HEK293 (cell line): ENCODE data around the gene MASP1.

ENCODE experiments used
- CTCF ChIA-PET: fragments of 350-600 bp; formaldehyde crosslinking; extraction: SDS; loops from one replicate; lab custom pipeline; 2021; ENCODE audit warnings: antibody characterized with exemption; lab: Yijun Ruan, JAX
- POLR2A ChIA-PET: fragments of 300-600 bp; formaldehyde crosslinking; extraction: SDS; loops from one replicate; lab custom pipeline; 2020; ENCODE audit warnings: antibody characterized with exemption, inconsistent platforms; lab: Yijun Ruan, JAX
- H3K27ac ChIP-seq: fragments of 200-500 bp; sonication (Bioruptor generic); 2 replicates; pipeline ENCODE4 v1.5.1; 2014; ENCODE audit warnings: low read depth, low read length, control low read depth, inconsistent platforms; ENCODE audit errors: extremely low read depth
- H3K36me3 ChIP-seq, 2 experiments: fragments of 200-500 bp in 1 of 2; sonication (Bioruptor generic) in 1 of 2; 1 replicate in 1 of 2; 2 replicates in 1 of 2; pipeline ENCODE4 v1.5.1; 2014 to 2017; ENCODE audit warnings: inconsistent platforms in 2 of 2, low read length in 2 of 2; ENCODE audit not compliant: control insufficient read depth in 2 of 2, insufficient read depth in 1 of 2
- H3K4me1 ChIP-seq: fragments of 200-500 bp; sonication (Bioruptor generic); 2 replicates; pipeline ENCODE4 v1.5.1; 2014; ENCODE audit warnings: mild to moderate bottlenecking, low read length, inconsistent platforms; ENCODE audit not compliant: control insufficient read depth, insufficient read depth
- H3K4me3 ChIP-seq: 2 replicates; pipeline ENCODE4 v1.5.1; 2011; ENCODE audit warnings: low read depth, mild to moderate bottlenecking, control low read depth, low read length, moderate library complexity
- H3K9me3 ChIP-seq: fragments of 200-500 bp; sonication (Bioruptor generic); 2 replicates; pipeline ENCODE4 v1.5.1; 2014; ENCODE audit warnings: low read depth, low read length, inconsistent platforms; ENCODE audit not compliant: control insufficient read depth, insufficient read depth
- MZF1 ChIP-seq: fragments of 450-650 bp; formaldehyde crosslinking; IDR thresholded peaks from 2 replicates; pipeline ENCODE4 v1.5.1; 2017; ENCODE audit warnings: missing biosample characterization, missing genetic modification characterization, borderline replicate concordance
- RBAK ChIP-seq: fragments of 450-650 bp; formaldehyde crosslinking; IDR thresholded peaks from 2 replicates; pipeline ENCODE4 v1.5.1; 2016; ENCODE audit warnings: missing biosample characterization, missing genetic modification characterization
- SCRT2 ChIP-seq: fragments of 450-650 bp; formaldehyde crosslinking; IDR thresholded peaks from 2 replicates; pipeline ENCODE4 v1.5.1; 2016; ENCODE audit warnings: missing biosample characterization, missing genetic modification characterization
- ZBTB20 ChIP-seq: fragments of 450-650 bp; formaldehyde crosslinking; IDR thresholded peaks from 2 replicates; pipeline ENCODE4 v1.5.1; 2016; ENCODE audit warnings: missing biosample characterization, missing genetic modification characterization
- ZNF10 ChIP-seq: fragments of 450-650 bp; formaldehyde crosslinking; IDR thresholded peaks from 2 replicates; pipeline ENCODE4 v1.5.1; 2017; ENCODE audit warnings: missing biosample characterization, missing genetic modification characterization
- ZNF112 ChIP-seq: fragments of 450-650 bp; formaldehyde crosslinking; IDR thresholded peaks from 2 replicates; pipeline ENCODE4 v1.5.0; 2017; ENCODE audit warnings: missing biosample characterization, missing genetic modification characterization
- ZNF114 ChIP-seq: fragments of 450-650 bp; formaldehyde crosslinking; IDR thresholded peaks from 2 replicates; pipeline ENCODE4 v1.5.0; 2017; ENCODE audit warnings: missing biosample characterization, missing genetic modification characterization
- ZNF121 ChIP-seq: fragments of 450-650 bp; formaldehyde crosslinking; IDR thresholded peaks from 2 replicates; pipeline ENCODE4 v1.5.1; 2016; ENCODE audit warnings: missing biosample characterization, missing genetic modification characterization
- ZNF155 ChIP-seq: fragments of 450-650 bp; formaldehyde crosslinking; IDR thresholded peaks from 2 replicates; pipeline ENCODE4 v1.5.1; 2016; ENCODE audit warnings: missing biosample characterization, missing genetic modification characterization
- ZNF184 ChIP-seq: fragments of 450-650 bp; IDR thresholded peaks from 2 replicates; pipeline ENCODE4 v1.5.1; 2018; ENCODE audit warnings: missing biosample characterization, mild to moderate bottlenecking, missing genetic modification characterization
- ZNF19 ChIP-seq: fragments of 450-650 bp; formaldehyde crosslinking; IDR thresholded peaks from 2 replicates; pipeline ENCODE4; 2016; ENCODE audit warnings: missing biosample characterization, missing genetic modification characterization, low read depth
- ZNF2 ChIP-seq: fragments of 450-650 bp; formaldehyde crosslinking; IDR thresholded peaks from 2 replicates; pipeline ENCODE4 v1.5.1; 2016; ENCODE audit warnings: missing biosample characterization, missing genetic modification characterization
- ZNF561 ChIP-seq: fragments of 450-650 bp; IDR thresholded peaks from 2 replicates; pipeline ENCODE4 v1.5.1; 2018; ENCODE audit warnings: missing biosample characterization, missing genetic modification characterization, borderline replicate concordance
- ZNF623 ChIP-seq: fragments of 450-650 bp; formaldehyde crosslinking; IDR thresholded peaks from 2 replicates; pipeline ENCODE4 v1.5.1; 2016; ENCODE audit warnings: missing biosample characterization, missing genetic modification characterization
- ZNF677 ChIP-seq: fragments of 450-650 bp; IDR thresholded peaks from 2 replicates; pipeline ENCODE4 v1.5.0; 2018; ENCODE audit warnings: missing biosample characterization, mild to moderate bottlenecking, missing genetic modification characterization, moderate library complexity
- ZNF707 ChIP-seq: fragments of 450-650 bp; formaldehyde crosslinking; IDR thresholded peaks from 2 replicates; pipeline ENCODE4 v1.5.1; 2016; ENCODE audit warnings: missing biosample characterization, missing genetic modification characterization
- ZNF747 ChIP-seq: fragments of 450-650 bp; formaldehyde crosslinking; IDR thresholded peaks from 2 replicates; pipeline ENCODE4 v1.5.1; 2016; ENCODE audit warnings: missing biosample characterization, missing genetic modification characterization
- ZNF768 ChIP-seq: fragments of 450-650 bp; formaldehyde crosslinking; IDR thresholded peaks from 2 replicates; pipeline ENCODE4 v1.5.1; 2018; ENCODE audit warnings: missing biosample characterization, mild to moderate bottlenecking, missing genetic modification characterization
- ZSCAN16 ChIP-seq: fragments of 450-650 bp; formaldehyde crosslinking; IDR thresholded peaks from 2 replicates; pipeline ENCODE4 v1.5.1; 2016; ENCODE audit warnings: missing biosample characterization, missing genetic modification characterization
- ZSCAN30 ChIP-seq: fragments of 450-650 bp; IDR thresholded peaks from 2 replicates; pipeline ENCODE4 v1.5.1; 2018; ENCODE audit warnings: missing biosample characterization, mild to moderate bottlenecking, missing genetic modification characterization, moderate library complexity
- TF ChIP-seq, protein P1 (sequence below): fragments of 450-650 bp; formaldehyde crosslinking; IDR thresholded peaks from 2 replicates; pipeline ENCODE4 v1.5.1; 2016; ENCODE audit warnings: missing biosample characterization, missing genetic modification characterization, low read depth
- TF ChIP-seq, protein P2 (sequence below): fragments of 450-650 bp; formaldehyde crosslinking; IDR thresholded peaks from 2 replicates; pipeline ENCODE4 v1.5.1; 2016; ENCODE audit warnings: missing biosample characterization, missing genetic modification characterization
- TF ChIP-seq, protein P3 (sequence below): fragments of 450-650 bp; formaldehyde crosslinking; IDR thresholded peaks from 2 replicates; pipeline ENCODE4 v1.5.1; 2017; ENCODE audit warnings: missing biosample characterization, missing genetic modification characterization
- TF ChIP-seq, protein P4 (sequence below): fragments of 450-650 bp; formaldehyde crosslinking; IDR thresholded peaks from 2 replicates; pipeline ENCODE4 v1.5.1; 2016; ENCODE audit warnings: missing biosample characterization, missing genetic modification characterization

The MASP1 gene

DNA sequence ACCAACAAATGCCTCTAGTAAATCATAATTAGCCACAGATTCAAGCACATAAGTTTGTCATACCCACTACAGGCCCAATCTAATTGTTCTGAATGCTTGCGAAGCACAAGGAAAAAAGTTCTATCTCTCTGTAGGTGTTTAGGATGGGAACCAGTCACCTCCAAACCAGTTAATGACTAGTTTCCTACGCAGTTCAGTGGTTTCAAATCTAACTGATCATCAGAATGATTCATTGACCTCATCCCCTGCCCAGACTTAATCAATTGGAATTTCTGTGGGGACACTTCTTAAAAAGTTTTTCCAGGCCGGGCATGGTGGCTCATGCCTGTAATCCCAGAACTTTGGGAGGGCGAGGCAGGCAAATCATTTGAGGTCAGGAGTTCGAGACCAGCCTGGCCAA is 24.3 kb upstream of the MASP1 start (continued):
- TF ChIP-seq, protein P1, sequence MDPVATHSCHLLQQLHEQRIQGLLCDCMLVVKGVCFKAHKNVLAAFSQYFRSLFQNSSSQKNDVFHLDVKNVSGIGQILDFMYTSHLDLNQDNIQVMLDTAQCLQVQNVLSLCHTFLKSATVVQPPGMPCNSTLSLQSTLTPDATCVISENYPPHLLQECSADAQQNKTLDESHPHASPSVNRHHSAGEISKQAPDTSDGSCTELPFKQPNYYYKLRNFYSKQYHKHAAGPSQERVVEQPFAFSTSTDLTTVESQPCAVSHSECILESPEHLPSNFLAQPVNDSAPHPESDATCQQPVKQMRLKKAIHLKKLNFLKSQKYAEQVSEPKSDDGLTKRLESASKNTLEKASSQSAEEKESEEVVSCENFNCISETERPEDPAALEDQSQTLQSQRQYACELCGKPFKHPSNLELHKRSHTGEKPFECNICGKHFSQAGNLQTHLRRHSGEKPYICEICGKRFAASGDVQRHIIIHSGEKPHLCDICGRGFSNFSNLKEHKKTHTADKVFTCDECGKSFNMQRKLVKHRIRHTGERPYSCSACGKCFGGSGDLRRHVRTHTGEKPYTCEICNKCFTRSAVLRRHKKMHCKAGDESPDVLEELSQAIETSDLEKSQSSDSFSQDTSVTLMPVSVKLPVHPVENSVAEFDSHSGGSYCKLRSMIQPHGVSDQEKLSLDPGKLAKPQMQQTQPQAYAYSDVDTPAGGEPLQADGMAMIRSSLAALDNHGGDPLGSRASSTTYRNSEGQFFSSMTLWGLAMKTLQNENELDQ (tag by site-specific recombination), result no peak
- TF ChIP-seq ZNF184 (tag by site-specific recombination) (no peak), ZNF747 (tag by site-specific recombination) (no peak), ZNF623 (no peak)

DNA sequence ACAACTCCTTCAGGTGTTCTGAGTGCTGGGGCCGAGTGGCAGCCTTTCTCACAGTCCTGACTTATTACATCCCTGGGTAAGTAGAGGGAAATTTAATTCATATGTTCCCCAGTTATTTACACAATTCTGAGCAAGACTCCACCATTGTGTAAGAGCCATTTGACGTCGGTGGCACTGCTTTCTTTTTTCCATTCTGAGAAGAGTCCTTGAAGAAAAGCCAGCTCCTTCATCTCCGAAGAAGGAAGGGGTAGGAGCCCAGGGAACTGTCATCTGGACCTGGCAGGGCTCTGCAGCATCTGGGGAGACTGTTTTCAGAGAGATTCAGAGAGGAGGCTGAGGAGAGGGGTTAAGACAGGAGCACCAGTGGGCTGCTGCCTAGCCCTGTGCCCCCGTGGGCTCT is 22.6 kb upstream of the MASP1 start:
- CTCF ChIA-PET, result interaction anchor here (1.0 to 1.1 kb wide), 2 partner anchors 94 to 365 kb away, joined by 3 to 4 read pairs; no protein-coding TSS in a partner anchor
- H3K36me3 ChIP-seq, result no peaks in the 10 kb centered on the region
- TF ChIP-seq ZNF10, result no peak
- no peak for TF ChIP-seq ZNF561 (tag by site-specific recombination)
- no peak for TF ChIP-seq ZNF707 (tag by site-specific recombination)
- no peak for TF ChIP-seq RBAK (tag by site-specific recombination)
- no peak for TF ChIP-seq ZNF2
- TF ChIP-seq ZBTB20 (tag by site-specific recombination), result no peak
- no peak for TF ChIP-seq ZNF114 (tag by site-specific recombination)
- TF ChIP-seq ZNF155, result no peak
- TF ChIP-seq SCRT2 (tag by site-specific recombination), result no peak
- no peak for TF ChIP-seq ZSCAN30 (tag by site-specific recombination)
- TF ChIP-seq ZNF112 (tag by site-specific recombination), result no peak
- TF ChIP-seq, protein P2, sequence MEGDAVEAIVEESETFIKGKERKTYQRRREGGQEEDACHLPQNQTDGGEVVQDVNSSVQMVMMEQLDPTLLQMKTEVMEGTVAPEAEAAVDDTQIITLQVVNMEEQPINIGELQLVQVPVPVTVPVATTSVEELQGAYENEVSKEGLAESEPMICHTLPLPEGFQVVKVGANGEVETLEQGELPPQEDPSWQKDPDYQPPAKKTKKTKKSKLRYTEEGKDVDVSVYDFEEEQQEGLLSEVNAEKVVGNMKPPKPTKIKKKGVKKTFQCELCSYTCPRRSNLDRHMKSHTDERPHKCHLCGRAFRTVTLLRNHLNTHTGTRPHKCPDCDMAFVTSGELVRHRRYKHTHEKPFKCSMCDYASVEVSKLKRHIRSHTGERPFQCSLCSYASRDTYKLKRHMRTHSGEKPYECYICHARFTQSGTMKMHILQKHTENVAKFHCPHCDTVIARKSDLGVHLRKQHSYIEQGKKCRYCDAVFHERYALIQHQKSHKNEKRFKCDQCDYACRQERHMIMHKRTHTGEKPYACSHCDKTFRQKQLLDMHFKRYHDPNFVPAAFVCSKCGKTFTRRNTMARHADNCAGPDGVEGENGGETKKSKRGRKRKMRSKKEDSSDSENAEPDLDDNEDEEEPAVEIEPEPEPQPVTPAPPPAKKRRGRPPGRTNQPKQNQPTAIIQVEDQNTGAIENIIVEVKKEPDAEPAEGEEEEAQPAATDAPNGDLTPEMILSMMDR, result no peak
- TF ChIP-seq MZF1 (tag by site-specific recombination), result no peak
- TF ChIP-seq ZNF677 (tag by site-specific recombination), result no peak
- TF ChIP-seq ZNF121, result no peak
- TF ChIP-seq, protein P3, sequence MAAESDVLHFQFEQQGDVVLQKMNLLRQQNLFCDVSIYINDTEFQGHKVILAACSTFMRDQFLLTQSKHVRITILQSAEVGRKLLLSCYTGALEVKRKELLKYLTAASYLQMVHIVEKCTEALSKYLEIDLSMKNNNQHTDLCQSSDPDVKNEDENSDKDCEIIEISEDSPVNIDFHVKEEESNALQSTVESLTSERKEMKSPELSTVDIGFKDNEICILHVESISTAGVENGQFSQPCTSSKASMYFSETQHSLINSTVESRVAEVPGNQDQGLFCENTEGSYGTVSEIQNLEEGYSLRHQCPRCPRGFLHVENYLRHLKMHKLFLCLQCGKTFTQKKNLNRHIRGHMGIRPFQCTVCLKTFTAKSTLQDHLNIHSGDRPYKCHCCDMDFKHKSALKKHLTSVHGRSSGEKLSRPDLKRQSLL (tag by site-specific recombination), result no peak
- no peak for TF ChIP-seq ZNF19 (tag by site-specific recombination)
- no peak for TF ChIP-seq ZSCAN16 (tag by site-specific recombination)
- TF ChIP-seq ZNF768 (tag by site-specific recombination), result no peak
- TF ChIP-seq, protein P4, sequence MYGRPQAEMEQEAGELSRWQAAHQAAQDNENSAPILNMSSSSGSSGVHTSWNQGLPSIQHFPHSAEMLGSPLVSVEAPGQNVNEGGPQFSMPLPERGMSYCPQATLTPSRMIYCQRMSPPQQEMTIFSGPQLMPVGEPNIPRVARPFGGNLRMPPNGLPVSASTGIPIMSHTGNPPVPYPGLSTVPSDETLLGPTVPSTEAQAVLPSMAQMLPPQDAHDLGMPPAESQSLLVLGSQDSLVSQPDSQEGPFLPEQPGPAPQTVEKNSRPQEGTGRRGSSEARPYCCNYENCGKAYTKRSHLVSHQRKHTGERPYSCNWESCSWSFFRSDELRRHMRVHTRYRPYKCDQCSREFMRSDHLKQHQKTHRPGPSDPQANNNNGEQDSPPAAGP (tag by site-specific recombination), result no peak
- POLR2A ChIA-PET, result no interaction called here
- H3K27ac ChIP-seq, result no peak overlapping the region
- no peak overlapping the region for H3K4me3 ChIP-seq
- H3K9me3 ChIP-seq, result no peaks in the 10 kb centered on the region
- H3K4me1 ChIP-seq, result no peaks in the 10 kb centered on the region
